Right forelimb (tissue), 1 donor: ENCODE data around the gene SLC12A3.

Source experiments
- DNase-seq: peaks from one replicate; pipeline ENCODE4 v3.0.0-alpha.2; 2018

SLC12A3 gene, protein sequence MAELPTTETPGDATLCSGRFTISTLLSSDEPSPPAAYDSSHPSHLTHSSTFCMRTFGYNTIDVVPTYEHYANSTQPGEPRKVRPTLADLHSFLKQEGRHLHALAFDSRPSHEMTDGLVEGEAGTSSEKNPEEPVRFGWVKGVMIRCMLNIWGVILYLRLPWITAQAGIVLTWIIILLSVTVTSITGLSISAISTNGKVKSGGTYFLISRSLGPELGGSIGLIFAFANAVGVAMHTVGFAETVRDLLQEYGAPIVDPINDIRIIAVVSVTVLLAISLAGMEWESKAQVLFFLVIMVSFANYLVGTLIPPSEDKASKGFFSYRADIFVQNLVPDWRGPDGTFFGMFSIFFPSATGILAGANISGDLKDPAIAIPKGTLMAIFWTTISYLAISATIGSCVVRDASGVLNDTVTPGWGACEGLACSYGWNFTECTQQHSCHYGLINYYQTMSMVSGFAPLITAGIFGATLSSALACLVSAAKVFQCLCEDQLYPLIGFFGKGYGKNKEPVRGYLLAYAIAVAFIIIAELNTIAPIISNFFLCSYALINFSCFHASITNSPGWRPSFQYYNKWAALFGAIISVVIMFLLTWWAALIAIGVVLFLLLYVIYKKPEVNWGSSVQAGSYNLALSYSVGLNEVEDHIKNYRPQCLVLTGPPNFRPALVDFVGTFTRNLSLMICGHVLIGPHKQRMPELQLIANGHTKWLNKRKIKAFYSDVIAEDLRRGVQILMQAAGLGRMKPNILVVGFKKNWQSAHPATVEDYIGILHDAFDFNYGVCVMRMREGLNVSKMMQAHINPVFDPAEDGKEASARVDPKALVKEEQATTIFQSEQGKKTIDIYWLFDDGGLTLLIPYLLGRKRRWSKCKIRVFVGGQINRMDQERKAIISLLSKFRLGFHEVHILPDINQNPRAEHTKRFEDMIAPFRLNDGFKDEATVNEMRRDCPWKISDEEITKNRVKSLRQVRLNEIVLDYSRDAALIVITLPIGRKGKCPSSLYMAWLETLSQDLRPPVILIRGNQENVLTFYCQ

DNA sequence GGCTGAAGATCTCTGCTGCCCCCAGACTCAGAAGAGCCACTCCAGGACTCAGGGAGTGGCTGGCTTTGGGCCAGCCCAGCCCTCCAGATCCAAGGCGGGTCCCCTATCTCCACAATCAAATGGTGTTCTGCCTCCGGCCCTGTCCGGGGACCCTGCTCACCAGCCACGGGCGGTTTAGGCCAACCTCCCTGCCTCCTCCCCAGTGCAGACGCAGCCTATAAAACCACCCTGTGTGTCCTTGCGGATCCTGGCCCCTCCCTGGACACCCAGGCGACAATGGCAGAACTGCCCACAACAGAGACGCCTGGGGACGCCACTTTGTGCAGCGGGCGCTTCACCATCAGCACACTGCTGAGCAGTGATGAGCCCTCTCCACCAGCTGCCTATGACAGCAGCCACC is at the start of gene SLC12A3:
Gene SLC12A3 (plus strand): TSS at position 248 of the 400 bp plus-strand sequence. CDS start 29 bp downstream, at position 277.
- DNase-seq = no peak

GRCh38 chr16:56815721-56816120 is 49.3 kb upstream of the SLC12A3 start:
- no peak for DNase-seq

- DNase-seq = no peak
Observed at GRCh38 chr16:56817056-56817455, 48.0 kb upstream of the SLC12A3 start.

- no peak for DNase-seq
Observed at GRCh38 chr16:56817938-56818337, 47.1 kb upstream of the SLC12A3 start.

DNA sequence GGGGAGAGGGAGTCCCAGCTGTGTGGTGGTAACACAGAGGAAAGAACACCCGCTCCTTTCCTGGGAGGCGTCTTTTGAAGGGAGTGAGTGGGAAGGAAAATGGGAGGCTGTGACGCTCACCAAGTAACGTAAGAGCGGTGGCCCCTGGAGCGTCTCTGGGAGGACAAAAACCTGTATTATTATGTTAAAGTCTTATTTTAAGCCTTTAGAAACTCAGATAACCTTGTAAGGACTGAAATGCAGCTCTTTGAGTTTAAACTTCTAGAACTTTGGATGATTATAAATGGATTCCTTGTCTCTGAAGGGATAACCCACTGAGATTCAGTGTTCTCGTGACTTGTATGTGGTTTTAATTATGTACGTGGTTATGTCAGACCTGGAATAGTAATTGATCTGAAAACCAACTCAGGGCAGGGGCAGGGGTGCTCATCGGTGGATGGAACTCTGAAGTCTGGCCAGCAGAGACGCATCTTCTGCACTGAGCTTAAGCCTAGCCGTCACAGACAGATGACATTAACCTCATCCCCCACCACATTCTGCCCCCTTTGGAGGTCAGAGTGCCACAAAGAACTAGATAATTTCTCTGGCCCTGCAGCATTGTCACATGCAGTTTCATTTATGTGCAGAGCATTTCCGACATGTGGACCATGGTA is 41.8 kb upstream of the SLC12A3 start:
- no peak for DNase-seq

DNA sequence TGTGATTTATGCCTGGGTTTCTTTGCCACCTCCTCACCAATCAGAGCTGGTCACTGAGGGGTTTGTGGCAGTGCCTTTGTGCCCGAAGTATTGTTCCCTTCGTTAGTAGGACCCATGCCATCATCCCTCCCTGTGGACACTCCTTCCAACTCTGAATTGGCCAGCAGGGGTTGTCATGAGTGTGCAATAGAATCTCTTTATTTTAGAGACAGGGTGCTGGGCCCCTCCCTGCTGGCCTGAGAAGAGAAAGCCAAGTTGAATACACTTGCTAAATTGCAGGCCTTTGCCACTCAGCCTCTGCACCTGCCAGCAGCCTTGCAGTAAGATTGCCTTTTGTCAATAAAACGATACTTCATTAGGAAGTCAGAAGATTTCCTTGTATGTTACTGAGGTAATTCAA is 40.7 kb upstream of the SLC12A3 start:
- DNase-seq = no peak

GRCh38 chr16:56824804-56825203 is 40.2 kb upstream of the SLC12A3 start:
- DNase-seq = no peak

DNA sequence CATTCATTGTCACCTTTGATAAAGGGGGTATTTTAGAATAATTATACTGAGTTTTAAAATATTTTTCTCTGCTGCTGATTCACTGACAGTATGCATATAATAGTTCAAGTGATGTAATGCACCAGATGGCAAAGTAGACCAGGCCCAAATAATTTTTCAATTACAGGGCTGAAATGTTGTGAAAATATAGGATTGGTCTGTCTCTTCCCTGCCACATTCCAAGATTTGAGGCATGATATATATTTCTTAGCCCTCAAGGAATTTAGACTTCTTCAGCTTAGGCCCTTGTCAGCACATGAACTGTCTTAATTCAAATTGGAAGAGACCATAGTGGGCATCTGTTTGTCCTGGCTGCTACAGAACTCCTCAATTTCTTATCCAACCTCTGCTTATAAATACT is 39.2 kb upstream of the SLC12A3 start:
- no peak for DNase-seq

GRCh38 chr16:56828647-56829046 is 36.4 kb upstream of the SLC12A3 start:
- DNase-seq = no peak

DNA sequence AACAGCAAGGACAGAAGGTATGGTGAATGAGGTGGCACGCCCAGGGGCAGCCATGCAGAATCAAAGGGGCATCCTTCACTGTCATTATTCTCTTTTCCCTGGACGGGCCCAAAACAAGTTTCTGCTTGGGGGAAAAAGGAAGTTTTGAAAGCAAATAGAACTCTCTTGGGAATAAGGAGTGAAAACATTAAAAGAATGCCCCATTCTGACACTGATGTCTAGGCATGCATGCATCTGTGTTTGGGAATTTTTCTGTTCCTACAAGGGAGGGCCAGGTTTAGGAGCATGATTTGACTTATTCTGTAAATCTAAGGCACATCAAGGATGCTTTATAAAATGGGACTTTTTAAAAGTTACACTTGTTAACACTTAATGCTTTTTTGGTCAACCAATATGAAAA is 34.3 kb upstream of the SLC12A3 start:
- DNase-seq = no peak

DNA sequence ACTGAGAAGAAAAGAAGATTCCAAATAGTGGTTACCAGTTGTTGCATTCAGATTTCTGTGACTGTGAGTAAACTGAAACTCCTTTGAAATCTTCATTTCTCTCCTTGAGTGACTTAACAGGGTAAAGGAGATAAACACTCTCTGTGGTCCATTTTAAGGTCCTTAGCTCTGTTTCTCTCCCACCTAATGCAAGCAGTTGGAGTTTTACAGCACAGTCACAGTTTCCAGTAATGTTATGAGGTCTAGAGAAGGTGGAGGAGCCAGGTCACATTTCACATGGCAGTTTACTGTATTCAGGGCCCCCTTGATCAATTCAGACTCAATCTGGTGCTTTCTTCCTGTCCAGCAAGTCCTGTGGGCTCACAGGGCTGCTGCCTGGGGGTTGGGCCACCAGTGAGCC is 32.2 kb upstream of the SLC12A3 start:
- DNase-seq = no peak

DNA sequence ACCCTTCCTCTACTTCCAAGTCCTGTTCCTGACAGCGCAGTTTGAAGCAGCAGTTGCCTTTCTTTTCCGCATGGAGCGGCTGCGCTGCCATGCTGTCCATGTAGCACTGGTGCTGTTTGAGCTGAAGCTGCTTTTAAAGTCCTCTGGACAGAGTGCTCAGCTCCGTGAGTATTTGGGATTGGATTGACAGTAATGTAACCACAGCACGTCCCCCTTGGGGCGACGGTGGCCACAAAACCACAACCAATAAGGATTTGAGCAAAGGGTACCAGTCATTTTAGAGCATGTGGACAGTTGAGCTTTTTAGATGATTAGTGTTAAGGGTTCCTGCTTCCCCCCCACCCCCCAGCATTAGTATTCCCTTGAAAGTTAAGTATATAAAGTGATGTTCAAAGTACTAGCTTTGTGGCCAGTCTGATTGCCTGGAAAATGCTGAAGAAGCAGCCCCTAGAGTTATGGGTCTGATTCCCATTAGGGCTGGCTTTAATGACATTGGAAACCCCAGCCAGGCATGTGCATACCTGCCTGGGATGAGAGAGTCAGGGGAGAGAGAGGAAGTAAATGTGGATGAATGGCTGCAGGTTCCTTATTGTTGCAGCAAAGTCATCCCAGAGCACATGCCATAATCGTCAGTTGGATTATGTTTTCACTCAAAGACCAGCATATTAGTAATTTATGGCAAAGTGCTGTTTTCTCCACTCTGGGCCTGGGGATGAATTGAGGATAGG is 31.6 kb upstream of the SLC12A3 start:
- DNase-seq = no peak

- DNase-seq = no peak
Observed at GRCh38 chr16:56835320-56835719, 29.7 kb upstream of the SLC12A3 start.

DNA sequence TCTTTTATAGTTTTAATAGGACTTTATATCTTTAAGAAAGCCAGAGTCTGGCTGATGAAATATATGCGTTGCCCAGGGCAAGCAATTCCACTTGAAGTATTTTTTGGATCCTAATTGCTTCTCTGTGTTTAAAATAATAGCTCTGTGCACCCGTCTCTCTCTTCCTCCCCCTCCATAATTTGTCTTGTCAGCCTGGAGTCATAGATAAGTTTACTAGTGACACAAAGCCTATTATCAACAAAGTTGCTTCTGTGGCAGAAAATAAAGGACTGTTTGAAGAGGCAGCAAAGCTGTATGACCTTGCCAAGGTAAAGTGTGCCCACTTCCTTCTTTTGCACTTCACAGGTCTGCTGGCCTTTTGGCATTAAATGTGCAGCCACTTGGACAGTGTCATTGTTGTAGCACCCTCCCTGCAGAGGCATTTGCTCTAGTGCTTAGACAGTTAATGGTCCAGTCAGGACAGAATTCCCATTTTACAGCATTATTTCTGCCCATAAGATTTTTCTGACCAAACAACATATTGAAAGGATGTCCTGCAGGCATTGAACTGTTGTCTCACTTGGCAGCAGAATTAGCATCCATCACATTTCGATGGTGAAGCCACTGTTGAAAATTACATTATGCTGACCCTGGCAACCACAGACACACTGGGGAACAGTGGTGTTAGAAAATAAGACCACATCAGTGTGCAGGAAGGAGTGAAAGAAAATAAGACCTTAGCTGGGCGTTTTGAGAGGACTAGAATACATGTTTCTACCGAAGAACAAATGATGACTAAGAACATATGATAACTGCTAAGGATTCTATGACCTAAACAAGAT is 28.4 kb upstream of the SLC12A3 start:
- DNase-seq = no peak

DNA sequence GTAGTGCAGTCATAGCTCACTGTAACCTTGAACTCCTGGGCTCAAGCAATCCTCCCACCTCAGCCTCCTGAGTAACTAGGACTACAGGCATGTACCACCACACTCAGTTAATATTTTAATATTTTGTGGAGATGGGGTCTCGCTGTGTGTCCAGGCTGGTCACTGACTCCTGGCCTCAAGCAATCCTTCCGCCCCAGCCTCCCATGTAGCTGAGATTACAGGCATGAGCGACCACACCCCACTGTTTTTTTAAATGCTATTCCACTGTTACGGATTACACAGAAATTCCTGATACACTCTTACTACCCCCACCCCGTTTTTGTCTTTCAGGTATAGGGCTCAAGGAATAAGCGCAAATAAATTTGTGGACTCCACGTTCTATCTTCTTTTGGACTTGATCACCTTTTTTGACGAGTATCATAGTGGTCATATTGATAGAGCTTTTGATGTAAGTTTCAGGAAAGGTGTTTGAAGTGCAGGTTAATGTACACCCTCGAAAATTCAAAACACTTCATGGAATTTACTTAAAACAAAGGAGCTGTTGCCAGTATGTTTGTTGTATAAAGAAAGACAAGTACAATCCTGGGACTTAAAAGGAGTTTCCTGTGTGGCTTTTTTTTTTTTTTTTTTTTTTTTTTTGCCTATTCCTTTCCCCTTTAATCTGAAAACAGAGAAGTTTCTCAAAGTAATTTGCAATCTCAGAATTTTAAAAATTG is 26.2 kb upstream of the SLC12A3 start:
- no peak for DNase-seq

DNA sequence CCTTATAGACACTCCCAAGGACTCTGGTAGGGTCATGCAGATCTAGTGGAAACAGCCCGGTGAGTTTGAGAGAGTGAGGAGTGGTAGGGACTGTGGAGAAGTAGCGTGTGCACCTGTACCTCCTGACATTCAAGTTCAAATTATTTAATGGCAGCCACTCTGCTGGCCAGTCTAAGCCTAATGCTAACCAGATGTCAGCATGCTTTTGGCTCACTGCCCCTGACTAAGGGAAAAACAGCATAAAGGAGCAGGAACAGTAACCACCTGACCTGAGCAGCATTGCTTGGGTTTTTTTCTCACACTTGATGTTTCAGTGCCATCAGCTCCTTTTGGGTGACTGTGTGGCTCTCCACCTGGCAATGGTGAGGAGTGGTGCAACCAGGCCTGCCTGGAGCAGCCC is 23.8 kb upstream of the SLC12A3 start:
- no peak for DNase-seq

DNA sequence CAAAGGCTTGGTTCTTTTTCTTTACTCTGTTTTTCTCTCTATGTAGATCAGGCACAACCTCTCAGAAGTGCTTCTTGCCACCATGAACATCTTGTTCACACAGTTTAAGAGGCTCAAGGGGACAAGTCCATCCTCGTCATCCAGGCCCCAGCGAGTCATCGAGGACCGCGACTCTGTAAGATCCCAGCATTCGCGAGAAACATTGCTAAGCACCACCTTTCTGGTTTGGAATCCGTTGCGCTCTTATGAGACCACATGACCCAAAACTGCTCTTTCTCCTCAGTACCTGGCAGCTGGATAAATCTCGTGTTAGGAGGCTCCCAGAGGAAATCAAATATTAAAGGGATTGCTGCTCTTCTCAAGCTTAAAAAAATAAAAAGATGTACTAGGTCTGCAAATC is 23.3 kb upstream of the SLC12A3 start:
- DNase-seq = no peak

- DNase-seq = no peak
Observed at GRCh38 chr16:56842133-56842532, 22.9 kb upstream of the SLC12A3 start.

- DNase-seq = no peak
Observed at GRCh38 chr16:56844056-56844455, 21.0 kb upstream of the SLC12A3 start.

DNA sequence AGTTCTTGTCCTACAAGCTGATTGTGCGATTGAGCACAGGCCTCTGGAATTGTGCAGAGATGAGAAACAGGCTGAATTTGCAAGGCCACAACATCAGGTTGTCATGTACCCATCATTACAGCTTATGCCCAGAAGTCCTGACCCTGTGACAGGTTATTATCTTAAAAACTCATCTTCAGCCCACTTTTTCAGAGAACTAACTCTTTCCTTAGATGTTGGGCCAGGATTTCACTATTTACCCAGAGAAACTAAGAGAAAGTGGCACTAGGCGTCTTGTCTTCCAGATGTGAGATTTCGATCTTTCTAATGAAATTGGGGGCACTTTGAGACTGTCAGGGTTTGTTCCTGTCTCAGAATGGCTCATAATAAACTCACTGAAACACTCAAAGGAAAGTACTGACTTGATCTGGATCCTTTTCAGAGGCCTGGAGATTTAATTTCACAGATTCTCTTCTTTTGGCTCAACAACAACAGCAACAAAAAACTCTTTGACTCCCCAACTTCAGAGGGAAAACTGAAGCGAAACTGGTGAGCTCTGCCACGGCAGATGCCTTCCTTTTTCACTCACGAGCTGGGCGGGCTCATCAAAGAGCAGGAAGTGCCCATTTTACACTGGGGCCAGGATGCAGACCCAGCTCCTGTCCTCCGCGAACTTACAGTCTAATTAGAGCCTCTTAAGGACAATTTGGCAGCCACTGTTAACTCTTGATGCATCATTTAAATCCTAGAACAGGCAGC is 17.7 kb upstream of the SLC12A3 start:
- DNase-seq = no peak
